Measurements from ENCODE around the gene PLD4.
"Not testable (repeated sequence)": the region's sequence is repeated elsewhere in the genome, so short reads cannot be mapped to it uniquely, and the experiment has no call there.

The PLD4 gene, protein sequence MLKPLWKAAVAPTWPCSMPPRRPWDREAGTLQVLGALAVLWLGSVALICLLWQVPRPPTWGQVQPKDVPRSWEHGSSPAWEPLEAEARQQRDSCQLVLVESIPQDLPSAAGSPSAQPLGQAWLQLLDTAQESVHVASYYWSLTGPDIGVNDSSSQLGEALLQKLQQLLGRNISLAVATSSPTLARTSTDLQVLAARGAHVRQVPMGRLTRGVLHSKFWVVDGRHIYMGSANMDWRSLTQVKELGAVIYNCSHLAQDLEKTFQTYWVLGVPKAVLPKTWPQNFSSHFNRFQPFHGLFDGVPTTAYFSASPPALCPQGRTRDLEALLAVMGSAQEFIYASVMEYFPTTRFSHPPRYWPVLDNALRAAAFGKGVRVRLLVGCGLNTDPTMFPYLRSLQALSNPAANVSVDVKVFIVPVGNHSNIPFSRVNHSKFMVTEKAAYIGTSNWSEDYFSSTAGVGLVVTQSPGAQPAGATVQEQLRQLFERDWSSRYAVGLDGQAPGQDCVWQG

GRCh38 chr14:104924421-104925213, at the start of gene PLD4:
Gene PLD4 (plus strand): TSS chr14:104924879. CDS start chr14:104927141, 2,262 bp downstream.
- no peak for DNase-seq

GRCh38 chr14:104875412-104875751, 49.3 kb upstream of the PLD4 start:
- DNase-seq: no peak

DNA sequence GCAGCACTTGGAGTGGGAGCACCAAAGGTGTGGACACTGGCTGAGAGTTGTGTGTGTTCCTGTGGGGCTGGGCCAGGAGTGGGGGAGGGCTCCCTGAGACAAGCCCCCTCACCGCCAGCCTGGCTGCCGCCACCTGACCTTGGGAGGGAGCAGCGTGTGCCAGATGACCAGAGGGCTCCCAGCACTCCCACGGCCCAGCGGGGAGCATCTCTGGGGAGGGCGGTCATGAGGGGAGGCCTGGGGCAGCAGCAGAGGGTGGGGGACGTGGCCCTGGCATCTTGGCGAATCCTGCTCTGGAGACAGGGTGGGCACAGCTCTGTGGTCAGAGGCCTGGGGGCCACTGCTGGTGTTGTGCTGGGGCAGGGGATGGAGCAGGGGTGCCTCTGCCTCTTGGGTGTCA, 48.9 kb upstream of the PLD4 start:
- no peak for DNase-seq

GRCh38 chr14:104876251-104876699, 48.4 kb upstream of the PLD4 start:
- no peak for DNase-seq

DNA sequence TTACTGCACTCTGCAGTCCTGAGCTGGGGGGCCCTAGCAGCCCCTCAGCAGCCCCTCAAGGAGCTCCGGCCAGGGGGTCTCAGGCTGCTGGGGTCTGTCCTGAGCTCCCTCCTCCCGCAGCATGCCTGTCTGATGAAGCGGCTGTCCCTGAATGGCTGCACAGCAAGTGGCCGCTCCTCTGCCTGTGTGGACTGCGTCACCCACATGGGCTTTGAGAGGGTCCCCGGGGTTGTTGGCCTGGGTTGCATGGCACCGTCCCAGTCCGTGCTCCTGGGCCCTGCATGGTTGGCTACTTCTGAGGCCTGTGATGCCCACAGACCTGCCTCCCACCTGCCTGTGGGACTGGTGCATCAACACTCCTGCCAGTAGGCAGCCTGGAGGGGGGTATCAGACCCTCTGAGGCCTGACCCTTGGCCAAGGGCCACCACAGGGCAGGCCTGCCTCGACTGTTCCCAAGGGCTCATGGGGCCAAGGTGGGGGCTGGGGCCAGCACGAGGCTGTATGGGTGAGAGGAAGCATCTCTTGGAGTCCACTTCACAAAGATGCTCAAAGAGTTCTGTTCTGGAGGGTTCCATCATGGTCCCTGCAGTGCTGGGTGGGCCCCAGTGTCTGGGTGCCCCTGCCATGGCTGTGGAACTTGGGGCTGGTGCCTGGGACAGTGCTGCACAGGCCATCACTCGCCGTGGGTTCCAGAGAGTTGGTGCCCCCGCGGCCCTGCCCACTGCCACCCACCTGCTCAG, 47.4 kb upstream of the PLD4 start:
- DNase-seq: no peak

DNA sequence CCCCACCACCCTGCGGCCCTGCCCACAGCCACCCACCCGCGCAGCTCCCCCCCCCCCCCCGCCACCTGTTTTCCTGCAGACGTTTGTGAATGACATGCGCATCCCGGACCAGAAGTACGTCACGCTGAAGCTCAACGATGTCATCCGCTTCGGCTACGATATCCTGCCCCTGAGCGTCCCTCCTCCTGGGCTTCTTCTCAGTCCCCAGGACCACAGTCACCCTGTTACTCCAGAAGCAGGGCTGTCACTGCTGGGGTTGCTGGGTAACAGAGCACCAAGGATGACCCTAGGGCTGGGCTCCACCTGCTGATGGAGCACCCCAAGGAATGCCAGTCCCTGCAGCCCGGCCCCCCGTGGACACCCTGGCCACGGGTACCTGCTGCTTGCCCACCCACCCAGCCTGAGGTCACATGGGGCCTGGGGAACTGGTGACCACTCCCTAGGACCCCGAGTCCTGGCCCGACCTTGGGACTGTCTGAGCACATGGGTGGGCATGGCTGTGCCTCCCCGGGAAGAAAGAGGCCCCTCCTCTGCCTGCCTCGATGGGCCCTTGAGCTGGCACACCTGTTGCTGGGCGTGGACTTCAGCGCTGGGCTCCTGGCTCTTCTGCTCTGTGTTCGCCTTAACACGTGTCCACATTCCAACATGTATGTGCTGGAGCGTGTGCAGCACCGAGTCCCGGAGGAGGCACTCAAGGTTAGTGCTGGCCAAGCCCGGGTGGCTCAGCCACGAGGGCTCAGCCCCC, 46.7 kb upstream of the PLD4 start:
- no peak for DNase-seq

DNA sequence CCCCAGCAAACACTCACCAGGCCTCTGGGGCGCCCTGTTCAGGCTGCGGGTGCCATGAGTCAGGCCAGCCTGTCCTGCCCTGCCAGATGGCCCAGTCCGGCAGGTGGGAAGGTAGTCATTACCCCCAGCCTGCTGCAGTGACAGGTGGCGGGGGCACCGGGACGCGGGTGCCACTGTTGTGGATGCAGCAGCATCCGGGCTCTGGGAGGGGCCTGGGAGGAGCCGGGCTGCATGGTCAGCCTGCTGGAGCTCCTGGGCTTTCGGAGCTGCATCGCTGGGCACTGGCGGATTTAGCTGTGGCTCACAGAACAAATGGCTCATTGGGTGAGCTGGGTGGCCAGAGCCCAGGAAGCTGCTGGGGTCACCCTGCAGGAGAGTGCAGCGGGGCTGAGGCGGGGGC, 46.1 kb upstream of the PLD4 start:
- no peak for DNase-seq

DNA sequence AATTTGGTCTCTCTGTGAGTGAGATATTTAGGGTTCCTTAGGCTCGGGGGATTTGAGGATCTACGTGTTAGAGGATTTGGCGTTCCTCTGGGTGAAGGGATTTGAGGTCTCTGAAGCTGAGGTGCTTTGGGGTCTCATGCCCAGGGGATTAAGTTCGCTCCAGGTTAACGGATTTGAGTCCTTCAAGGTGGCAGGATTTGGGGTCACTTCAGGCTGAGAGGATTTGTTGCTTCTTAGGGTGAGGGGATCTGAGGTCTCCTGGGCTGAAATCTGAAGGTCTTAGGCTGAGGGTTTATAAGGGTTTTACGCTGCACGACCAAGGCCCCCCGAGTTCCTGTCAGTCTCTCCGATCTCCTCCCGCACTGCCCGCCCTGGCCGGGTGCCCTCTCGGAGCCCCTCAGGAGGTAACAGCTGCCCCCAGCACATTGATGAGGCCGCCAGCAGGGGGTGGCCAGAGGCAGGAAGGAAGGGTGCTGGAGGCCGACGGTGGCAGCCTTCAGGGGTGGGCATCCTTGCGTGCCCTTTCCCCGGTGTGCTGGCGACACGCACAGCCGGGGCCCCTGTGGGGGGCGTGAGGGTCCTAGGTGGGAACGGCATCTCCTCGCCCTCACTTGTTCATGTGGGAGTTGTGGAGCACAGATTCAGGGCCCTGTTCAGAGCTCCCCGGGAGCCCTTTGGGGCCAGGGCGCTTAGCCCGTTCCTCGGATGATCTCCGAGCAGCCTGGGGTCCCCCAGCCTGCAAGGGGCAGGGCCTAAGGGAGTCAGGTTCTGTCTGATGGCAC, 45.3 kb upstream of the PLD4 start:
- DNase-seq: no peak

GRCh38 chr14:104879983-104880565, 44.6 kb upstream of the PLD4 start:
- no peak for DNase-seq

DNA sequence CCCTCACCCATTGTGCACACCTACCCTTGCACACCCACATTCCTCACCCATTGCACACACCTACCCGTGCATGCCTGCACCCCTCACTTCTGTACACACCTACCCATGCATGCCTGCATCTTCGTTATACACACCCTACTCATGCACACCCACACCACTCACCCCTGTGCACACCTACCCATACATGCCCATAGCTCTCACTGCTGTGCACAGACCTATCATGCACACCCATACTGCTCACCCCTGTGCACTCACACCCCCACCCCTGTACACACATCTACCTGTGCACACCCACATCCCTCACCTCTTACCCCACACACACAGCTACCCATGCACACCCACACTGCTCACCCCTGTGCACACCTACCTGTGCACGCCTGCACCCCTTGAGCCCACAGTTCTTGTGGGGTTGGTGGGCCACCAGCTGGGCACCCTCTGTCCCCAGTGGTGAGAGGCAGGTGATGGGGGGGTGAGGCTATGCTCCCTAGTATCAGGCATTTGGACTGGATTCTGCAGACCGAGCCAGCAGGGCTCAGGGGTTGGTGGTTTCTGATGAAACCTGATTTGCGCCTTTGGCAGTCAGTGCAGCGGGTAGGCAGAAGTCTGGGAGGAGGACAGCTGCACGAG, 44.0 kb upstream of the PLD4 start:
- no peak for DNase-seq

DNA sequence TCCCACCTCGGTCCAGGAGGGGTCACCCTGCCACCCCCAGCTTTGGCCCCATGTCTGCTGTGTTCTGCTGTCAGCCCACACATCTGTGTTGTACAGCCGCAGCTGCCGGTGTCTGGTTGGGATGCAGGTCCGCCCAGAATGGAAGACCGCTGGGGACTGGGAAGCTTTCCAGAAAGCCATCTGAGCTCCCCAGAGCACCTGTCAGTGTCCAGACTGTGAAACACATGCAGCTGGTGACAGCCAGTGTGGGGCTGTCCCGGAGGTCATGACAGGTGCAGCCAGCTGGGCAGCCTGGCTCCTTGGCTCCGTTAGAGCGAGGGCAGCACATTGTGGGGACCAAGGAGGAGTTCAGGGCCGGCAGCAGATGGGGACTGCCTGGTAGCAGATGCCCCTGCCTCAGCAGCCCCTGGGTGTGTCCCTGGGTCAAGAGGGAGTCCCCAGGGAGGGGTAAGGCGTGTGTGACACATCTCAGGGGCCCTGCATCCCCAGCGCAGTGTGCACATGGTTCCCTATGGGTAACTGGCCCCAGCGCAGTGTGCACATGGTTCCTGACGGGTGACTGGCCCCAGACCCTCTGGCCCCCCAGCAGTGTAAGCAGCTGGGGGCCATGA, 43.2 kb upstream of the PLD4 start:
- no peak for DNase-seq

DNA sequence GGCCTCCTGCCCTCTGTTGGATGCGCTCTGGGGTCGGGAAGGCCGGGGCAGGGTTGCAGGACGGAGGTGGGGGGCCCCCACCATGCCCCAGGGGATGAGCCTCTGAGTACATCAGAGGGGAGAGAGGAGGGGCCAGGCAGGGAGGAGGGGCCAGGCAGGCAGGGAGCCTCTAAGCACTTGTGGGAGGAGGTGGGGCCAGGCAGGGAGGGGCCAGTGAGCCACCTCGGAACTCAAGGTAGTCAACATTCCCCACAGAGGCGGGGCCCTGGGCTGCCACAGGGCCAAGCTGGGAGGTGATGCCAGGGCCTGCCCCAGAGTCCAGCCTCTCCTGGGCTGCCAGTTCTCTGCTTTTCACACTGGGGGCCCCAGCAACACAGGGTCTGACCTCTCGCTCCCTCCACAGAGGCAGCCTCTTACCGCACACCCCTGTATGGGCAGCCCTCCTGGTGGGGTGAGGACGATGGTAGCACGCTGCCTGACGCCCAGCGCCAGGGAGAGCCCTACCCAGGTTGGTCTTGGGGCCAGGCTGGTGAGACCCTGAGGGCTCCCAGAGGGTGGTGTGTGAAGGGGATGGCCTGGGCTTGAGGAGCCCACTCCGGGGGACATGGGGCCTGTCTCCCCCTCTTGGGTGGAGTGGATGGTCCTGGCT, 42.2 kb upstream of the PLD4 start:
- no peak for DNase-seq

DNA sequence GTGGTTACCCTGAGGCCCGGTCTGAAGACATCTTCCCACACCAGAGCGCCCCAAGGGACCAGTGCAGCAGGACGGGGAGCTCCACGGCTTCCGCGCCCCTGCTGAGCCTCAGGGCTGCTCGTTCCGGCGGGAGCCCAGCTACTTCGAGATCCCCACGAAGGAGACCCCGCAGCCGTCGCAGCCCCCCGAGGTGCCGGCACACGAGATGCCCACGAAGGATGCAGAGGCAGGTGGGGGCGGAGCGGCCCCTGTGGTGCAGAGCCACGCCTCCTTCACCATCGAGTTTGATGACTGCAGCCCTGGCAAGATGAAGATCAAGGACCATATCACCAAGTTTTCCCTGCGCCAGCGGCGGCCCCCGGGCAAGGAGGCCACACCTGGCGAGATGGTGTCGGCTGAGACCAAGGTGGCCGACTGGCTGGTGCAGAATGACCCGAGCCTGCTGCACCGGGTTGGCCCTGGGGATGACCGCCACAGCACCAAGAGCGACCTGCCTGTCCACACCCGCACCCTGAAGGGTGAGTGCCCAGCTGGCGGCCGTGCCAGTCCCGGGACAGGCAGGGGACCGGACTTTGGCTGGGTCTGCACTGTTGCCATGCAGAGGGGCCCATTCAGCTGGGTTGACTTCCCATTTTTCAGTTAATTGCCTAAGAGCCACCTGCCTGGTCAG, 41.6 kb upstream of the PLD4 start:
- no peak for DNase-seq

GRCh38 chr14:104883681-104884361, 40.9 kb upstream of the PLD4 start:
- DNase-seq: no peak

GRCh38 chr14:104884381-104884780, 40.3 kb upstream of the PLD4 start:
- not testable (repeated sequence) for DNase-seq

GRCh38 chr14:104885031-104885972, 39.4 kb upstream of the PLD4 start:
- DNase-seq: no peak

DNA sequence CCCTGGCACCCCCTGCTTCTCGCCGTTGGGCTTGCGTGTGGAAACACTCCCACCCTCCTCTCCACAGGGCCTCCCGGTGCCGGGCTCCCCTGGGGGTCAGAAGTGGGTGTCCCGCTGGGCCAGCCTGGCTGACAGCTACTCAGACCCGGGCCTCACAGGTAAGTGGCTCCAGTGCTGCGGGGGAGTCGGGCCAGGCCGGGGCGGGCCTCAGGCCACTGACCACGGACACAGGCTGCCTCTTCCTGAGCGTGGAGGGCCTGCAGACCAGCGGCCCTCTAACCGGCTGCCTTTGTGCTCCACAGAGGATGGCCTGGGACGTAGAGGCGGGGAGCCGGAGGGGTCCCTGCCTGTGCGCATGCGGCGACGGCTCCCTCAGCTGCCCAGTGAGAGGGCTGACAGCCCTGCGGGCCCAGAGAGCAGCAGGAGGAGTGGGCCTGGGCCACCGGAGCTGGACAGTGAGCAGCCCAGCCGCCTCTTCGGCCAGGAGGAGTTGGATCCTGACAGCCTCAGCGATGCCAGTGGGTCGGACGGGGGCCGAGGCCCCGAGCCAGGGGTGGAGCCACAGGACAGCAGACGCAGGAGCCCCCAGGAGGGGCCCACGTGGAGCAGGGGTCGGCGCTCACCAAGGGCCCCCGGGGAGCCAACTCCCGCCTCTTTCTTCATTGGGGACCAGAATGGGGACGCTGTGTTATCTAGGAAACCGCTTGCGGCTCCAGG, 38.5 kb upstream of the PLD4 start:
- no peak for DNase-seq

Data from T1000 (cell line).